SKM-1 (cell line): ENCODE results near the gene RGS7.
"Not testable (repeated sequence)": the region's sequence is repeated elsewhere in the genome, so short reads cannot be mapped to it uniquely, and the experiment has no call there.

Experiments
- DNase-seq: peaks from one replicate; lab custom pipeline; 2025; ENCODE audit not compliant: unreplicated experiment; lab: John Stamatoyannopoulos, UW

Gene RGS7

DNA sequence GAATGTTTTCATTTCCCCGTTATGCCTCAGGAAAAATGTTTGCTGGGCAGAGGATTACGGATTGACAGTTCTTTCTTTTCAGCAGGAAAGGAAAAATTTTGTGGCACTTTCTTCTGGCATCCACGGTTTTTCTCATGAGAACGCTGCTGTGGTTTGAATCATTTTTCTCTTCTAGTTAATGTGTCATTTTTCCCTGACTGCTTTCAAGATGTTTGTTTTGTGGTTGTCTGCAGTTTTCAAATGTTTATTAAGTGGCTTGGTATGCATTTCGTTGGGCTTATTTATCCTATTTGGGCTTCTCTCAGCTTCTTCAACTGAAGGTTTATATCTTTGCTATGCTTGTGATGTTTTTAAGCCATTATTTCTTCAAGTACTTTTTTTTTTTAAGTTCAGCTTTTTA is 359.0 kb downstream of the RGS7 start:
- DNase-seq: no peak

DNA sequence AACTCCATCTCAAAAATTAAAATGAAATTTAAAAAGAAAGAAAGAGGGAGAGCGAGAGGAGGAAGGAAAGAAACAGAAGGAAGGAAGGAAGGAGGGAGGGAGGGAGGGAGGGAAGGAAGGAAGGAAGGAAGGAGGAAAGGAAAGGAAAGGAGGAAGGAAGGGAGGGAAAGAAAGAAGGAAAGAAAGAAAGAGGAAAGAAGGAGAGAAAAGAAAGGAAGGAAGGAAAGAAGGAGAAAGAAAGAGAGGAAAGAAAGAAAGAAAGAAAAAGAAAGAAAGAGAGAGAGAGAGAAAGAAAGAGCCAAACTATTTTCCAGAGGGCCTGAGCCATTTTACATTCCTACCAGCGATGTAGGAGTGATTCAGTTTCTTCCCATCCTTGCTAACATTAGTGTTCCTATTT is 364.0 kb downstream of the RGS7 start:
- DNase-seq: no peak

DNA sequence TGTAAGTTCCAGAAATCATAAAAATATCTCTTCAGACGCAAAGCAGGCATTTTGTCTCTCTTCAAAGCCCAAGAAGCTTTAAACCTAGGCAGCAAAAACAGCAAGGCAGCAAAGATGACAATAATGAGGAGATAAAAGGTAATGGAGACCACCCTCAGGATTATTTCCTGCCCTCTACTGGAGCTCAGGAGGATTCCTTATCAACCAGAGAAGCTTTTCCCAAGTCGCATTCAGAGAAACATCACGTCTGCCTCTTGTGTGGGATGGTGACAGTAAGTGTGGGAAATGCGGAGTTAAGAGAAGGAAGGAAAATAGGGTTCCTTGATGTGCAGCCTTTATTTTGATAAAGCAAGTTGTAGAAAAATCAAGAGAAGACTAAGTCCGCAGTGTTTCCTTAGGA is 365.8 kb downstream of the RGS7 start:
- no peak for DNase-seq

DNA sequence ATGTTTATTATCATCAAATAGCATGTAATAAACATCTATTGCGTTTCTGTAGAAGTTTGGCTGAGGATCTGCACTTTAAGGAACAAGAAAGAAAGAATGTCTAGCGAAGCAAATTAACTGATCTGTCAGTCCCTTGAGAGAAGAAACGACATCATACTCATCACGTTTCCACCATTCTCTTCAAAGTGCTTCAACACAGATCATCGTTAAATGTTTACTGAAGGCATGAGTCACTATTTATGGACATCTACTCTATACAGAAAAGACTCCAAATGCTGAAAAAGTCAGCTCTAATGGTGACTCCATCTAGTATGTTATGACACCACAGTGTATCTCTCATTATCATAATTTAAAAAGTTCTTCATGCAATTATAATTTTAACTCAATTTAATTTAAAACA is 369.1 kb downstream of the RGS7 start:
- no peak for DNase-seq

DNA sequence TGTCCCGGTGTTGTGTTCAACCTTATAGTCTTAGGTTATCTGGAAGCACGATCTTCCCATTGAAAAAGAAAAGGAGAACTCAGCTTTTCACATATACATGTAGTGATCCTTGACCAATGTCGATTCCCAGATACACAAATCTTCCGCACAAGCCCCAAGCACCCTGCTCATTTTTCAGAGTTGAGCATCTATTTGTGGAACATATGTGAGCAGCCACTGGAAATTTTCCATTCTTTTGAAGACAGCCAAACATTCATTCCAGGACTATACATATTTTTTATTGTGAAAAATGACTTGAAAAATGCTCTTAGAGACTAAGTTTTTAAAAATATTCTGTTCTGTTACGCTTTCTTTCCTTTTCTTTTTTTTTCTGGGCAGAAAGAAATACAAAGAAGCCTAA is 371.9 kb downstream of the RGS7 start:
- DNase-seq: no peak

DNA sequence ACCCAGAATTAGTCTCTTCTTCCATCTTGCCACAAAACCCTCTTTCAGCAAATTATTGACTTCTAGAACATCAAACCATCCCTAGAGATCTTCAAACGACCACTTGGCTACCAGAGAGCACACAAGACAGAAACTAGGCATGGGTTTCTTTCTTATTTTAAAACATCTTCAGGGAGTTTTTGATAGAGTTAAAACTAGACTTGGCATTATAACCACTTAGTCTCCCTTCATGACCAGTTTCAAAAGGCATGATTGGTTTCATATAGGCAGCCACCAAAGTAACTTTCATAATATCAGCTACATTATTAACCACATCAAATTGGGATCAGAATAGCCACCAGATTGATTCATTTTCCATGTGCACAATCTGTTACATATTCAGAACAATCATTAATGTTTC is 376.7 kb downstream of the RGS7 start:
- DNase-seq: no peak

- DNase-seq: no peak
Observed at GRCh38 chr1:240976685-240977084, 380.3 kb downstream of the RGS7 start.

DNA sequence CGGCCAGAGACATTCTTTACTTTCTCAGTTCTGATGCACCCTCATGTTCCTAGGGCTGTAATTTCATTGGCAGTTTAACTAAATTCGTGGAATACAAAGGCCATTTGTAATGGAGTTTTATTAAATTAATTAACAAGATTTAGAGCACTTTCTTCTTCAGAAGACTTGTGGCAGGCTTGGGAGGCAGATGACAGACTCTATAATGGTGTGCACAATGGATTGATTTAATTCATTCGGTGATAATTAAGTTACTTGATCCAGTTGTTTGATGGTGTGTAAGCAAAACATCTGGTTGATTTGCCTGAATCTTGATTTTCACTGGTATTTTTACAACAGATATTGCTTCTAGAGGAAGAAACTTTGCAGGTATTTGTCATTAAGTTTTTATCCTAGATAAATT is 383.1 kb downstream of the RGS7 start:
- DNase-seq: no peak

- not testable (repeated sequence) for DNase-seq
Observed at GRCh38 chr1:240972059-240972458, 384.9 kb downstream of the RGS7 start.

- no peak for DNase-seq
Observed at GRCh38 chr1:240970253-240970652, 386.8 kb downstream of the RGS7 start.

DNA sequence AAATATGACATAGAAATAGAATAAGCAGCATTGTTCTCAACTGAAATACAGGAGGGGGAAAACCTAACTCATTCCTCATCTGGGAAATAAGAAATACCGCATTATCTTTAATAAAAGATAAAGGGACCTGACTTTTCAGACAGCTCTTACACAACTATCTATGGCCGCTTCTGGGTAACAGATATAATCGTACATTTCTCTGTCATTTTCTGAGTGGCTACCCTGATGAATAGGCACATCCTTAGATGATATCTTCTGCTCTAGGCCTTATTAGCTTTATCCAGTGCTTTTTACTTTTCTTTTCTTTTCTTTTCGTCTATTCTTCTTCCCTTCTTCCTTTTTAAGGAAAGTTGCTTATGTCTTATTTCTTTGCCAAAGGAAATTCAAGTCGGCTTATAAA is 388.1 kb downstream of the RGS7 start:
- DNase-seq: no peak

DNA sequence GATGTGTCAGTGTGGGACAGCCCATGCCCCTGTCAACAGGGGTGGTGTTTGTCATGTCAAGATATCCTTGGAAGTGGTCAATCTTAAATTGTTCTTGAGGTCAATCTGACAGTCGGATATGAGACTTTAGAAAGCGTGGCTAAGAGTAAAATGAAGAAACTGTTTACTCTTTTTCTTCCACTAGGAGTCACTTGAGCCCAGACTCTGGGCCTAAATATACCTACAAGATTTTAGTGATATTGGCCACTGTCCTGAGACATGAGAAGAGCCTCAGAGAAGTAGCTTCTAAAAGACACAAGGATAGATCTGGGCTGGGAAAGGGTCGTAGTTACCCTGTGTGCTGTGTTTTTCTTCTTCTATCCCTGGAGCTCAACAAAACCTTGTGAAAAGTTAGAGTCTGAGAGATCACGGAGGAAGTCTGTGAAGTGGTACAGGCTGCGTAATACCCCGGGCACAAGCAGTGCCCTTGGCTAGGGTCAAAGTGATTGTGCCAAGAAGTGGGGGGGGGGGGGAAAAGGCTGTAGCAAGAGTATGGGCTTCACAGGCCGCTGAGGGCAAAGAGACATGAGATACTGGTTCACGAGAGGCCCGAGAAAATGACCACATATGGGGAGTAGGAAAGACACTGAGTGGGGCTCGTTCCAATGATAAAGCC is 389.8 kb downstream of the RGS7 start:
- peak; percentile 10 for DNase-seq

- DNase-seq: no peak
Observed at GRCh38 chr1:240965581-240966091, 391.4 kb downstream of the RGS7 start.

DNA sequence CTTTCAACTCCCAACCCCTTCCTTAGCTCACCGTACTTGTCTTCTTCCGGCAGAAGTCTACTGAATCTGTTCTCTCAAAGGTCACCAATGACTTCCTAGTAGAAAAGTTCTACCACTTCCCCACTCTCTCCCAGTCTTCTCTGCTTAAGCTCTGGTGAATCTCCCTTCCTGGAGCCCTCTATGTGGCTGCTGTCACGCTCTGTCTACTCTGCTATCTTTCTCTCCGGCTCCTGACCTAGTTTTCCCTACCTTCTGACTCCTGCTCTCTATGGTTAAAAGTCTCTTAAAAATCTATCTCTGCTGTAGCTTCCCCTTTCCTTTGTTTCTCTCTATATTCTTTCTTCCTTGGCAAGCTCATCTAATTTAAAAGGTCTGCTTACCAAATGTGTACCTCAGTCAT is 394.9 kb downstream of the RGS7 start:
- DNase-seq: no peak

- DNase-seq: no peak
Observed at GRCh38 chr1:240956424-240956823, 400.6 kb downstream of the RGS7 start.

DNA sequence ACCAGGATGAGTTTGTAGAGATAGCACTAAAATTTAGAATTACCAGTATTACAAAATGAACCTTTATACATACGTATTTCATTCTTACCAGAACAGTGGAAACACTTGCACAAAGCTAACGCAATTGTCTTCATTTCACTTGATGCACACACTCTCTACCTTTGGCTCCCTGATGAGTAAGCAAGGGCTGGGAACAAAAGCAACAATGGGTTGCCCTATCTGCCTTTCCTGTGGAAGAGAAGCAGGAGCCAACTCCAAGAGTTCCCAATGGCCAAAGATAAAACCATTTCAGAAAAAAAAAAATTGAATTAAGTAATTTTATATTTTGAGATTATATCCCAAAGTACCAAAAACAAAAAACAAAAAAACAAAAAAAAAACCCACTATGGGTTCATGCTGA is 401.0 kb downstream of the RGS7 start:
- DNase-seq: no peak

DNA sequence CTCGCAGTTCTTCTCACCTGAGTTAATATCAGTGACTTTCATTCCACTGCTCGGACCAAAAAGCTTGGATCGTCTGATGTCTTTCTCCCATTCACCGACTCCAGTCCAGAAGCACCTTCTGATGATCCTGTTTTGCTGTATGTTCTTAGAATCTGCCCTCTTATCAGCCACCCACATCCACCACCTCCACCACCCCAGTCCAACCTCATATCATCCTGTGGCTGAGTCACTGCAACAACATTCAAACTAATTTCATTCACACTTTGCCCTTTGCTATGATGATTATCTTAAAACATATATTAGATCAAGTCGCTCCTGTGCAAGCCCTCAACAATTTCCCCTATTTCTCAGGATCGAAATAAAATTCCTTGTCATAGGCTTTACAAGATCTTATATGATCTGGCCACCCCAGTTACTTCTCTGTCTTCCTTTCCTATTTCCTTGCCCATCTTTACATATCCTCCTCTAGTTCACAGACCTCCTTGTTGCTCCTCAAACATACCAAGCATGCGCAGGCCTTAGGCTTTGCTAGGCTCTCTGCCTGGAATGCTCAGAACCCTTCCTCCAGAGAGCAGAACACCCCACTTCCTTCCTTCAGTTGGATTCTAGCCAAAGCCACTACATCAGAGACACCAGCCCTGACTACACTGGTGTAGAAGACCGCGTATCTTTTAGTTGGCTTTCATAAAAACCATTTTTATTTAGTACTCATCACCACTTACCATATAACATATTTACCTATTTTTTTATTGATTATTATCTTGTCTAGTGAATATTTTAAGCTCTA is 409.4 kb downstream of the RGS7 start:
- no peak for DNase-seq

- peak; percentile 57 for DNase-seq
Observed at GRCh38 chr1:240946926-240947325, 410.1 kb downstream of the RGS7 start.

- DNase-seq: no peak
Observed at GRCh38 chr1:240942901-240943300, 414.1 kb downstream of the RGS7 start.

- DNase-seq: no peak
Observed at GRCh38 chr1:240941701-240942370, 415.2 kb downstream of the RGS7 start.

DNA sequence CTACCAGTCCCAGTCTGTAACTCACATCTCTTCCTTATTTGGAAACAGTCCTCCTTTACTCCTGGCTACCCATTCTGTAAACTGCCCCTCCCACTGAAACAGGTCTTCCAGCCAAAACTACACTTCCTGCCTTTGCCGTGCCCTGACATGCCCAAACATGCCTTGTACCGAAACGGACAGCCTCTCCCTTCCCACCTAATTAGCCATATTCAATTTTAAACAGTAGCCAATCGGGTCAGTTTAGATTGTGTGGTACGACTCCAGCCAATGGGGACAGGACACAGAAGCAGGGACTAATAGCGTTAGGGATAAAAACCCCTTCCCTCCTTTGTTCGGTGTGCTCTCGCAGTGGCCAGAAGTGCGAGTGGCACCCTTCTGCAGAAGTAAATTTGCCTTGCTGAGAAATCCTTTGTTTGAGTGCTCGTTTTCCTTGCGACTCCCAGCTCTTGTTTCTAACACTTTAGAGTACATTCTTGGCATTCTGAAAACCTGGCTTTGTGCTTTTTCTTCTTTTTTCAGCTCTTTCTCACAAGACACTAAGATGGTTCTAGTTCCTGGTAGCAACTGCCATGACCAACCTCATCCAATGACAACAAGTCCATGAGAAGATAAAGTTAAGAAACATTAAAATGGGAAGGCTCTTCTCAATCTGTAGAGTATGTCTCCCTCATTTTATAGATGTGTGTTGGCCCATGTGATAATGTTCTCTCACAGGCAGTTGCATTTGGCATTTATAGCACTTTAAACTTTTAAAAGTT is 419.9 kb downstream of the RGS7 start:
- DNase-seq: no peak
